Neural progenitor cell (in vitro differentiated cells): ENCODE measurements around the gene H3-3A.

Experiments
- EZH2 ChIP-seq: fragments of 200-600 bp; sonication (generic); IDR thresholded peaks from 2 replicates; pipeline ENCODE4 v1.6.1; 2017; ENCODE audit warnings: antibody characterized with exemption, mild to moderate bottlenecking, moderate library complexity
- TF ChIP-seq, protein P1 (sequence below): fragments of 200-600 bp; sonication (generic); IDR thresholded peaks from 2 replicates; pipeline ENCODE4 v1.5.1; 2017; ENCODE audit warnings: antibody characterized with exemption, mild to moderate bottlenecking

DNA sequence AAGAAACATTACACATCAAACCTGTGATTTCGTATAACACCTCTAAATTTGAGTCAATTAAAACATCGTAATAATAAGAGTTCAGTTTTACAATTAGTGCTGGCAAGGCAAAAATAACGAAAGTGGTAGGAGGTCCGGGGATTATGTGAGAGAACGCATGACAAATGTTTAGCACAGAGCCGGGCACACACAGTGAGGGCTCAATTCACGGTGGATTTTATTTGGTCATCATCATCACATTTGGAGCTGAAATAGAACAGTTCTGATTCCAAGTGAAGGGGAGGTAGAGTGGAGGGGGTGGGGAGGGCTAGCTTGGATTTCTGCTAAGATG is 20.0 kb downstream of the H3-3A start:
- TF ChIP-seq, protein P1, sequence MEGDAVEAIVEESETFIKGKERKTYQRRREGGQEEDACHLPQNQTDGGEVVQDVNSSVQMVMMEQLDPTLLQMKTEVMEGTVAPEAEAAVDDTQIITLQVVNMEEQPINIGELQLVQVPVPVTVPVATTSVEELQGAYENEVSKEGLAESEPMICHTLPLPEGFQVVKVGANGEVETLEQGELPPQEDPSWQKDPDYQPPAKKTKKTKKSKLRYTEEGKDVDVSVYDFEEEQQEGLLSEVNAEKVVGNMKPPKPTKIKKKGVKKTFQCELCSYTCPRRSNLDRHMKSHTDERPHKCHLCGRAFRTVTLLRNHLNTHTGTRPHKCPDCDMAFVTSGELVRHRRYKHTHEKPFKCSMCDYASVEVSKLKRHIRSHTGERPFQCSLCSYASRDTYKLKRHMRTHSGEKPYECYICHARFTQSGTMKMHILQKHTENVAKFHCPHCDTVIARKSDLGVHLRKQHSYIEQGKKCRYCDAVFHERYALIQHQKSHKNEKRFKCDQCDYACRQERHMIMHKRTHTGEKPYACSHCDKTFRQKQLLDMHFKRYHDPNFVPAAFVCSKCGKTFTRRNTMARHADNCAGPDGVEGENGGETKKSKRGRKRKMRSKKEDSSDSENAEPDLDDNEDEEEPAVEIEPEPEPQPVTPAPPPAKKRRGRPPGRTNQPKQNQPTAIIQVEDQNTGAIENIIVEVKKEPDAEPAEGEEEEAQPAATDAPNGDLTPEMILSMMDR = no peak
- TF ChIP-seq EZH2 = no peak
